Measurements from ENCODE around the gene NOP53. TPM values are rescaled to one million over a fixed set of nuclear protein-coding genes. Genes with fewer than 3 reads are reported as not detected.

NOP53 gene
- total and polyA plus RNA-seq, 2 of the 4 experiments (the other 2 are of a cell fraction) = 59.5 to 83.2 TPM

DNA sequence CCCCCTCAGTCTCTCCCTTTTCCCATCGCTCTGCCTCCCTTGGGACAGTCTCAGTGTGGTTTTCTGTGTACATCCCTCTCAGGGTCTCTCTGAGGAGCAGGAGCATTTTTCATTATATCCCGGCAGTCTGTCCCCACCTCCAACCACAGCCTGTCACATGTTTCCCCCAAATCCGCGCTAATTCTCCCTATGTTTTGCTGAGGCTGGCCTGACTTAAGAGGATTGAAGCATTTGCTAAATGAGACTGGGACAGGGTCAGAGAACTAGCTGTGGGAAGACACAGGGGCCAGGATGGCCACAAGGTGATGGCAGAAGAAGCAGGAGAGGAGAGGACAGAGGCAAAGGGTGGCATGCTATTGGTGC is 53.5 kb downstream of the NOP53 start:
- no peak overlapping the region for H2AFZ ChIP-seq (replicated peaks; ENCODE audit: low read length, poor library complexity)
- no peak overlapping the region for H2AK9ac ChIP-seq (replicated peaks; ENCODE audit: low read depth, low read length, poor library complexity)
- H3K4me2 ChIP-seq (ENCODE audit: low read depth, low read length) = no peak overlapping the region
- no peak overlapping the region for H2BK20ac ChIP-seq (ENCODE audit: low read depth, low read length)
- DNase-seq (no peak), ATAC-seq (ENCODE audit: low read depth) (no peak)
- H3K56ac ChIP-seq (ENCODE audit: extremely low read depth, insufficient read depth, low read length) = no peak overlapping the region
- no peaks in the 10 kb centered on the region for H3K9me1 ChIP-seq (ENCODE audit: insufficient read depth, low read length)
- no peaks in the 10 kb centered on the region for H3K36me3 ChIP-seq (ENCODE audit: control insufficient read depth, insufficient read depth, low read length)
- H3K9me3 ChIP-seq (ENCODE audit: control insufficient read depth, insufficient read depth, low read length) = no peaks in the 10 kb centered on the region
- H4K91ac ChIP-seq (ENCODE audit: insufficient read depth, low read depth, low read length) = no peak overlapping the region
- dilution Hi-C loops (cut with HindIII; ENCODE audit: low sequenced_read_pairs, unreplicated experiment) (no loop called here), in situ Hi-C loops (cut with MboI; ENCODE audit: low sequenced_read_pairs) (no loop called here), intact Hi-C loops (cut with micrococcal nuclease) (no loop called here)
- no peak overlapping the region for H2BK5ac ChIP-seq (ENCODE audit: low read depth, low read length, poor library complexity, severe bottlenecking)
- H4K5ac ChIP-seq (ENCODE audit: low read depth, low read length) = no peak overlapping the region
- POLR2A ChIA-PET (ENCODE audit: unreplicated experiment) = no interaction called here
- CTCF ChIA-PET = interaction anchor here (1.5 to 1.8 kb wide), 2 partner anchors 8 to 64 kb away, joined by 3 to 5 read pairs; no protein-coding TSS in a partner anchor
- no peak overlapping the region for H3K18ac ChIP-seq (ENCODE audit: low read depth, low read length)
- TF ChIP-seq NFE2L2 (IDR thresholded peaks at IDR 0.05; ENCODE audit: low read depth, low read length) (no peak), MAZ (IDR thresholded peaks at IDR 0.05; ENCODE audit: borderline replicate concordance, low read depth, low read length) (no peak), CEBPB (IDR thresholded peaks at IDR 0.05; ENCODE audit: low read depth, low read length) (no peak), FOS (IDR thresholded peaks at IDR 0.05; ENCODE audit: low read depth, low read length) (no peak), RCOR1 (IDR thresholded peaks at IDR 0.05; ENCODE audit: insufficient replicate concordance, low read length) (no peak), MXI1 (IDR thresholded peaks at IDR 0.05; ENCODE audit: borderline replicate concordance, low read depth, low read length) (no peak), RAD21 (IDR thresholded peaks at IDR 0.05; ENCODE audit: low read length) (no peak), RFX5 (IDR thresholded peaks at IDR 0.05; ENCODE audit: low read depth, low read length) (no peak), POLR2A (IDR thresholded peaks at IDR 0.05; ENCODE audit: low read depth, low read length) (no peak)
- H3K27ac ChIP-seq (ENCODE audit: insufficient read depth, low read length) = no peak overlapping the region
- WGBS, 2 experiments (ENCODE audit: extremely low coverage in 2 of 2, insufficient read length in 1 of 2) = no CpG with 5 or more reads among the region's 4 CpGs
- H3K79me1 ChIP-seq (ENCODE audit: low read depth in 1 of 2, low read length in 2 of 2) = no peaks in the 10 kb centered on the region
- peaks cover 7% of the 10 kb centered on the region for H3K27me3 ChIP-seq (ENCODE audit: control insufficient read depth, insufficient read depth, low read length)
- H4K20me1 ChIP-seq (ENCODE audit: insufficient read depth, low read length) = no peaks in the 10 kb centered on the region
- no peaks in the 10 kb centered on the region for H3K4me1 ChIP-seq (ENCODE audit: control insufficient read depth, insufficient read depth, low read length)
- no peak overlapping the region for H3K4me3 ChIP-seq (ENCODE audit: insufficient read depth, low read depth, low read length)
- H4K8ac ChIP-seq (ENCODE audit: low read depth in 2 of 2, low read length in 2 of 2) = no peak overlapping the region
- no TSS peak for BruUV-seq (replicated peaks)
- H2BK15ac ChIP-seq (ENCODE audit: low read depth, low read length) = no peak overlapping the region
- no peak overlapping the region for H3K4ac ChIP-seq (ENCODE audit: low read depth, low read length)
- no peak overlapping the region for H3K14ac ChIP-seq (replicated peaks; ENCODE audit: low read depth, low read length)
- H3K23ac ChIP-seq (ENCODE audit: low read depth, low read length) = no peak overlapping the region
- no peak overlapping the region for H3K9ac ChIP-seq (ENCODE audit: low read depth, low read length)
- H2BK120ac ChIP-seq (ENCODE audit: low read depth, low read length) = no peak overlapping the region
- H2AK5ac ChIP-seq (ENCODE audit: low read depth, low read length) = no peak overlapping the region

Measured in IMR-90 (cell line).